BLaER1 (cell line): ENCODE results near the gene CYSRT1.
"Not testable (repeated sequence)": the region's sequence is repeated elsewhere in the genome, so short reads cannot be mapped to it uniquely, and the experiment has no call there.

ENCODE experiments used
- H3K27ac ChIP-seq: shearing (Covaris generic); formaldehyde crosslinking; 2 replicates; pipeline ENCODE4 v1.8.1; 2022
- H3K27me3 ChIP-seq: shearing (Covaris generic); formaldehyde crosslinking; 2 replicates; pipeline ENCODE4 v1.8.1; 2022
- H3K36me3 ChIP-seq: shearing (Covaris generic); formaldehyde crosslinking; 2 replicates; pipeline ENCODE4 v1.8.1; 2022
- H3K4me1 ChIP-seq: shearing (Covaris generic); formaldehyde crosslinking; 2 replicates; pipeline ENCODE4 v1.8.1; 2022
- H3K4me2 ChIP-seq: shearing (Covaris generic); formaldehyde crosslinking; 2 replicates; pipeline ENCODE4 v1.8.1; 2022
- H3K4me3 ChIP-seq: shearing (Covaris generic); formaldehyde crosslinking; 2 replicates; pipeline ENCODE4 v1.8.1; 2022
- H3K9ac ChIP-seq: shearing (Covaris generic); formaldehyde crosslinking; 2 replicates; pipeline ENCODE4 v1.8.1; 2022
- H3K9me3 ChIP-seq: shearing (Covaris generic); formaldehyde crosslinking; 2 replicates; pipeline ENCODE4 v1.8.1; 2022
- H4K20me1 ChIP-seq: shearing (Covaris generic); formaldehyde crosslinking; 2 replicates; pipeline ENCODE4 v1.8.1; 2022
- Cebpa-rat ChIP-seq: shearing (Covaris generic); IDR thresholded peaks from 2 replicates; pipeline ENCODE4 v1.8.1; 2022

Gene CYSRT1

DNA sequence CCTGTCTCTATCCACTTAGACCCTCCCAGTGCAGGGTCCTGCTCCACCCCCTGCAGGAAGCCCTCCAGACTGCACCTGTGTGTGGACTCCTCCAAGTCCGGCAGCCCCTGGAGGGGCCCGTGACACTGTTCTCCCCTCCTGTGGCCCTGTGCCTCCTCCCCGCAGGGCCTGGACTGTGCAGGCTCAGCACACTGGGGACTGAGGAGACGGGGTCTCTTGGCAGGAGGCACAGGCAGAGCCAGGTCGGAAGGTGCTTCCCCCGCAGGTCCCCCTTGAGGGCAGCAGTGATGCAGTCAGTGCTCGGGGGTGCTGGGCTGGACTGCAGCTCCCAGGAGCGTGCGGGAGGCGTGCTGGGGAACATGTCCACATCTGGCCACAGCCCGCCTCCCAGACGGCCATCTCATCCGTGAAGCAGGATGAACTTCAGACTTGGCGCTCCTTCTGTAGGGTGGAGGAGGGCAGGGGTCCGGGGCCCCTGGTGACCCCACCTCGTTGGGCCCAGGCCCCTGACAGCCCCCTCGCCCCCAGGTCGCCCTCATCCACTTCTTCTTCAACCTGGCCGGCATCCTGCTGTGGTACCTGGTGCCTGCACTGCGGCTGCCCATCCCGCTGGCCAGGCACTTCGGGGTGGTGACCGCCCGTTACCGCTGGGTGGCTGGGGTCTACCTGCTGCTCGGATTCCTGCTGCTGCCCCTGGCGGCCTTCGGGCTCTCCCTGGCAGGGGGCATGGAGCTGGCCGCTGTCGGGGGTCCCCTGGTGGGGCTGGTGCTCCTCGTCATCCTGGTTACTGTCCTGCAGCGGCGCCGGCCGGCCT lies 10.7 kb downstream of the CYSRT1 start:
- Histone ChIP-seq H4K20me1 (peaks cover 17% of the 10 kb centered on the region; the same call in 1 of the 2 replicates), H3K27ac (peak overlapping the region; percentile 79), H3K9ac (peak overlapping the region; percentile 66), H3K9me3 (no peaks in the 10 kb centered on the region), H3K4me1 (peaks cover 78% of the 10 kb centered on the region), H3K4me2 (peak overlapping the region; percentile 98), H3K27me3 (no peaks in the 10 kb centered on the region), H3K36me3 (no peaks in the 10 kb centered on the region), H3K4me3 (peak overlapping the region; percentile 63)
- TF ChIP-seq Cebpa-rat, result no peak

GRCh38 chr9:137236238-137236935 lies 11.4 kb downstream of the CYSRT1 start:
- no peak for TF ChIP-seq Cebpa-rat
- Histone ChIP-seq H3K36me3 (no peaks in the 10 kb centered on the region), H3K27ac (peak overlapping the region; percentile 84), H3K4me3 (peak overlapping the region; percentile 63), H3K9me3 (no peaks in the 10 kb centered on the region), H4K20me1 (peaks cover 17% of the 10 kb centered on the region; the same call in 1 of the 2 replicates), H3K27me3 (no peaks in the 10 kb centered on the region), H3K9ac (peak overlapping the region; percentile 69), H3K4me2 (peak overlapping the region; percentile 98), H3K4me1 (peaks cover 71% of the 10 kb centered on the region)

GRCh38 chr9:137236936-137237421 lies 12.0 kb downstream of the CYSRT1 start:
- peak overlapping the region; percentile 69 for H3K9ac ChIP-seq
- TF ChIP-seq Cebpa-rat, result no peak
- peak overlapping the region; percentile 98 for H3K4me2 ChIP-seq
- H3K27me3 ChIP-seq, result no peaks in the 10 kb centered on the region
- H3K4me3 ChIP-seq, result peak overlapping the region; percentile 63
- peaks cover 67% of the 10 kb centered on the region for H3K4me1 ChIP-seq
- H3K9me3 ChIP-seq, result no peaks in the 10 kb centered on the region
- peak overlapping the region; percentile 84 for H3K27ac ChIP-seq
- peaks cover 23% of the 10 kb centered on the region for H4K20me1 ChIP-seq
- H3K36me3 ChIP-seq, result peaks cover 4% of the 10 kb centered on the region

DNA sequence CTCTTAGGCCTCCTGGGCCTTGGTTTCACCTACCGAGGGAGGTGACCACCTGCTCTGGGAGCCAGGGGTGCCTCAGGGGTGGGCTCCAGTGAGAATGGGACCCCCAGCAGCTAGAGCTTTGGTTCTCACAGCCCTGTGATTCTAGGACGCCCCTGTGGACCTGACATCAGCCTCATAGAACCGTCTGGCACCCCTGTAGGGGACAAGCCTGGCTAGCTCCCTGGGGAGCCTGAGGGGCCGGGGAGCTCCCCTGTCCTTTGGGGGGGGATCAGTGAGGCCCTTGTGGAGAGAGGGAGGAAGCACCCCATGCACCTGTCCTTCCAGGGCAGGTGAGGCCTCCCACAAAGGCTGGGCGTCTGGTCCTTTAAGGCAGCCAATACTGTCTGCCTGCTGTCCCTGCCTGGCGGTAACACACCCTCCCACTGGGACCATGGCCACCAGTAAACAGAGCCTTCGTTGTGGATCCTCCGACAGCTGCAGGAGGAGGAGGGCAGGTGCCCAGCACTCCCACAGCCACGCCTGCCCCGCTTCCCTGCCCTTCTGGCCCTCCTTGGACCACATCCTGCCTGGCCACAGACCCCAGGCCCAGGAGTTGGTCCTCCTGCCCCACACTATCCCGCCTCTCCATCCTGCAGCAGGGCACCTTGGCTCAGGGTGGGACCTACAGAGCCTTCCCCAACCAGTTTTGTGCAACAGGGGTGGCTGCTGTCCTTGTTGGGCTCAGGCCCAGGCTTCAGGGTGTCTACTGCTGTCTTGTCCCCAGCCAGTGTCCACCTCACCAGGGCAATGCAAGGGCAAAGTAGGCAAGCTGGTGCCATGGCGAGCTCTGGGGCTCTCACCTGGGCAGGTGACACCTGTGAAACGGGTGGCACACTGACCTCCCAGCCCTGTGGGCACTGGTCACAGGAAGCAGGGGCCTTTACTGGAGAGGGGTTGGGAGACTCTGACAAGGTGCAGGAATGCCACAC lies 13.1 kb downstream of the CYSRT1 start:
- Histone ChIP-seq H3K9me3 (no peaks in the 10 kb centered on the region), H3K27me3 (no peaks in the 10 kb centered on the region), H3K27ac (peak overlapping the region; percentile 84), H3K4me2 (peak overlapping the region; percentile 98), H4K20me1 (peaks cover 33% of the 10 kb centered on the region), H3K4me3 (peak overlapping the region; percentile 63; the same call in 1 of the 2 replicates), H3K4me1 (peaks cover 72% of the 10 kb centered on the region), H3K9ac (peak overlapping the region; percentile 69), H3K36me3 (peaks cover 14% of the 10 kb centered on the region)
- no peak for TF ChIP-seq Cebpa-rat

DNA sequence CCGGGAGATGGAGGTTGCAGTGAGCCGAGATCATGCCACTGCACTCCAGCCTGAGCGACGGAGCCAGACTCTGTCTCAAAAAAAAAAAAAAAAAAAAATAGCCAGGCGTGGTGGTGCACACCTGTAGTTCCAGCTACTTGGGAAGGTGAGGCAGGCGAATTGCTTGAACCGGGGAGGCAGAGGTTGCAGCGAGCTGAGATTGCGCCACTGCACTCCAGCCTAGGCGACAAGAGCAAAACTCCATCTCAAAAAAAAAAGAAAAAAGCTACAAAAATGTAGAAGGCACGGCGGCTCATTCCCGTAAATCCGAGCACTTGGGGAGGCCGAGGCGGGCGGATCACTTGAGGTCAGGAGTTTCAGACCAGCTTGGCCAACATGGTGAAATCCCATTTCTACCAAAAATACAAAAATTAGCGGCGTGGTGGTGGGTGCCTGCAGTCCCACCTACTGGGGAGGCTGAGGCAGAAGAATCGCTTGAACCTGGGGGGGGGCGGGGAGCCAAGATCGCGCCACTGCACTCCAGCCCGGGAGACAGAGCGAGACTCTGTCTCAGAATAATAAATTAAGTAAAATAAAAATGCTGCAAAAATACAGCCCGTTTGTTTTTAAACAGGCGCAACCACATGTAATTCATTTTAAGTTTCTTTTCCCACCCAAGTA lies 14.7 kb downstream of the CYSRT1 start:
- H3K9ac ChIP-seq, result peak overlapping the region; percentile 89
- H3K4me2 ChIP-seq, result peak overlapping the region; percentile 98
- H3K9me3 ChIP-seq, H3K27me3 ChIP-seq: not testable (repeated sequence)
- peak overlapping the region; percentile 74 for H3K4me3 ChIP-seq
- peaks cover 81% of the 10 kb centered on the region for H3K4me1 ChIP-seq
- peaks cover 28% of the 10 kb centered on the region for H3K36me3 ChIP-seq
- peak overlapping the region; percentile 94 for H3K27ac ChIP-seq
- H4K20me1 ChIP-seq, result peaks cover 43% of the 10 kb centered on the region

DNA sequence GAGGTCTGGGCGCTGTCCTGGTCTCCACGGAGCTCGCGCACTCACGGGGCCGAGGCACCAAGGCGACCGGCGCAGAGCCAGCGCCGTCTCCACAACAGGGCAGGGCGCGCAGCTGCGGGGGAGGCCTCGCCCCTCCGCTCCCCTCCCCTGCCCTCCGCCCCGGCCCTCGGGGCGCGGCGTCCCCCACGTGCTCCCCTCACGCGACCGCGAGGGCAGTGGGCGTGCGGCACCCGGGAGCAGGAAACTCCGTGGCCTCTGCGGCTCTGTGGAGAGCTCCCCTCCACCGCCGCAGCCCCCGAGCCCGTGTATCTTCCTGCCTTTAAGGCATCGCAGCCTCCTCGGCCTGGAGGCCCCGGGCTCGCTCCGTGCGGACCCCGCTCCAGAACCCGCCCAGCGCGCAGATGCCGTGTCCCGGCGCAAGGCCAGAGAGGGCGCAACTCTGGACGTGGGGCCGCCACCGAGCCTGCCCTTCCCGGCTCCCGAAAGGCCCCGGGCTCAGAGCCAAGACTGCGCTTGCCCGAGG lies 15.4 kb downstream of the CYSRT1 start:
- H3K27me3 ChIP-seq, result no peaks in the 10 kb centered on the region
- peak overlapping the region; percentile 94 for H3K27ac ChIP-seq
- peaks cover 46% of the 10 kb centered on the region for H4K20me1 ChIP-seq
- H3K9ac ChIP-seq, result peak overlapping the region; percentile 89
- no peak for TF ChIP-seq Cebpa-rat
- peak overlapping the region; percentile 74 for H3K4me3 ChIP-seq
- peaks cover 81% of the 10 kb centered on the region for H3K4me1 ChIP-seq
- peak overlapping the region; percentile 98 for H3K4me2 ChIP-seq
- H3K9me3 ChIP-seq, result no peaks in the 10 kb centered on the region
- peaks cover 28% of the 10 kb centered on the region for H3K36me3 ChIP-seq

DNA sequence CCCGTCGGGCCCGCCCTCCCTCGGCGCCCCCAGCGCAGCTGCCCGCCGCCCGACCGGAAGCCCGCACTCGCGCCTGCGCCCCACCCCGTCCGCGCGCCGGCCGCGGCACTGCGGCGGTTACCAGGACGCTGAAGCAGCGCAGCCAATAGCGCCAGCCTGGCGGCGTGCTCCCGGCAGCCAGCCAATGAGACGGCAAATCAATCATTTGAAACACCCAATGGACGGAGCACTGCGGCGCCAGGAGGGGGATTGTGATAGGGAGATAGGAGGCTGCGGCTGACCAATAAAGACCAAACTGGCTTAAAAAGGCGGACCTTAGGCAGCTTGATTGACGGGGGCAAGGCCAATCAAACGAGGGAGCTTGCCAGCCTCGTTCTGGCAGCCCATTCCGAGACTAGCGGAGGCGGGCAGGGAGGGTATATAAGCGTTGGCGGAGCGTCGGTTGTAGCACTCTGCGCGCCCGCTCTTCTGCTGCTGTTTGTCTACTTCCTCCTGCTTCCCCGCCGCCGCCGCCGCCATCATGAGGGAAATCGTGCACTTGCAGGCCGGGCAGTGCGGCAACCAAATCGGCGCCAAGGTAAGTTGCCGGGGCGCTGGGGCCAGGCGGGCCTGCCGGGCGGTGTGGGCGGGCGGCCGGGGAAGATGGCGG lies 16.0 kb downstream of the CYSRT1 start, which contains the start of gene TUBB4B:
Gene TUBB4B (plus strand): TSS at position 447 of the 649 bp plus-strand sequence. CDS start 74 bp downstream, at position 521.
- Histone ChIP-seq H3K27me3 (no peaks in the 10 kb centered on the region), H3K36me3 (peaks cover 28% of the 10 kb centered on the region), H4K20me1 (peaks cover 46% of the 10 kb centered on the region), H3K27ac (peak within 1 kb of the TSS; percentile 94), H3K9me3 (no peaks in the 10 kb centered on the region), H3K4me2 (peak within 1 kb of the TSS; percentile 99), H3K4me1 (peaks cover 81% of the 10 kb centered on the region), H3K4me3 (peak within 1 kb of the TSS; percentile 96), H3K9ac (peak within 1 kb of the TSS; percentile 96)
- no peak for TF ChIP-seq Cebpa-rat

DNA sequence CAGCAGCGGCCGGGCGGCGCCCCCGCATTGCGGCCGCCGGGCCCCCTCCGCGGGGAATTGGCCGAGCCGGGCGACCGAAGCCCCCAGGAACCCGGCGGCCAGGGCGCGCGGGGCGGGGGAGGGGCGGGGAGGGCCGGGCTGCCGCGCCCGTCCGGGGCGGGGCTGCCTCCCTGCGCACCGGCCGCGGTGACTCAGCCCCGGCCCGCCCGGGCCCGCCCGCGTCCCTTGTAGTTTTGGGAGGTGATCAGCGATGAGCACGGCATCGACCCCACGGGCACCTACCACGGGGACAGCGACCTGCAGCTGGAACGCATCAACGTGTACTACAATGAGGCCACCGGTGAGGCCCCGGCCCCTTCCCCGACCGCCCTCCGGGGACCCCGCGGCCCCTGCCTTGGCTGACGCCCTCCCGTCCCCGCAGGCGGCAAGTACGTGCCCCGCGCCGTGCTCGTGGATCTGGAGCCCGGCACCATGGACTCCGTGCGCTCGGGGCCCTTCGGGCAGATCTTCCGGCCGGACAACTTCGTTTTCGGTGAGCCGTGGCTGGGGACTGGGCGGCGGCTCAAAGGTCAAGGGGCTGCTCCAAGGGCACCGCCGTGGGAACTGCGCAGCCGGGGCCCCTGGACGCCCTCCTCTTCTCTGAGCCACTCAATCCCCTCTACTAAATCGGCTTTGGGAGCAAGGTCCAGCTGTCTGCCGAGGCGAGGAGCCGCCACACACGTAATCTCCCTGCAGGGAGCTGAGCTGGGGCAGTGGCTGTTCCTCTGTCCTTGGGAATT lies 16.7 kb downstream of the CYSRT1 start:
- no peaks in the 10 kb centered on the region for H3K9me3 ChIP-seq
- no peaks in the 10 kb centered on the region for H3K27me3 ChIP-seq
- peak overlapping the region; percentile 96 for H3K4me3 ChIP-seq
- peaks cover 81% of the 10 kb centered on the region for H3K4me1 ChIP-seq
- no peak for TF ChIP-seq Cebpa-rat
- H3K9ac ChIP-seq, result peak overlapping the region; percentile 96
- peak overlapping the region; percentile 90 for H3K27ac ChIP-seq
- peak overlapping the region; percentile 99 for H3K4me2 ChIP-seq
- H3K36me3 ChIP-seq, result peaks cover 28% of the 10 kb centered on the region
- peaks cover 47% of the 10 kb centered on the region for H4K20me1 ChIP-seq
